Cardiac fibroblast (primary cell): Measurements from ENCODE around the gene RFT1.

ENCODE experiments used
- DNase-seq, 2 donors: peaks; one replicate each; pipeline versions ENCODE4 v3.0.0 to v3.0.0-alpha.2; 2010; ENCODE audit warnings: low read depth in 2 of 2
- H3K4me3 ChIP-seq, 2 donors: replicated peaks in 1 of 2; 1 replicate in 1 of 2; 2 replicates in 1 of 2; pipeline ENCODE4 v1.5.1; 2011; ENCODE audit warnings: low read depth in 2 of 2, low read length in 2 of 2, mild to moderate bottlenecking in 2 of 2, moderate library complexity in 1 of 2
- TF ChIP-seq, protein P1 (sequence below): IDR thresholded peaks from one replicate; pipeline ENCODE4 v1.5.1; 2011; ENCODE audit warnings: low read depth, mild to moderate bottlenecking, low read length, inconsistent platforms

Gene RFT1

DNA sequence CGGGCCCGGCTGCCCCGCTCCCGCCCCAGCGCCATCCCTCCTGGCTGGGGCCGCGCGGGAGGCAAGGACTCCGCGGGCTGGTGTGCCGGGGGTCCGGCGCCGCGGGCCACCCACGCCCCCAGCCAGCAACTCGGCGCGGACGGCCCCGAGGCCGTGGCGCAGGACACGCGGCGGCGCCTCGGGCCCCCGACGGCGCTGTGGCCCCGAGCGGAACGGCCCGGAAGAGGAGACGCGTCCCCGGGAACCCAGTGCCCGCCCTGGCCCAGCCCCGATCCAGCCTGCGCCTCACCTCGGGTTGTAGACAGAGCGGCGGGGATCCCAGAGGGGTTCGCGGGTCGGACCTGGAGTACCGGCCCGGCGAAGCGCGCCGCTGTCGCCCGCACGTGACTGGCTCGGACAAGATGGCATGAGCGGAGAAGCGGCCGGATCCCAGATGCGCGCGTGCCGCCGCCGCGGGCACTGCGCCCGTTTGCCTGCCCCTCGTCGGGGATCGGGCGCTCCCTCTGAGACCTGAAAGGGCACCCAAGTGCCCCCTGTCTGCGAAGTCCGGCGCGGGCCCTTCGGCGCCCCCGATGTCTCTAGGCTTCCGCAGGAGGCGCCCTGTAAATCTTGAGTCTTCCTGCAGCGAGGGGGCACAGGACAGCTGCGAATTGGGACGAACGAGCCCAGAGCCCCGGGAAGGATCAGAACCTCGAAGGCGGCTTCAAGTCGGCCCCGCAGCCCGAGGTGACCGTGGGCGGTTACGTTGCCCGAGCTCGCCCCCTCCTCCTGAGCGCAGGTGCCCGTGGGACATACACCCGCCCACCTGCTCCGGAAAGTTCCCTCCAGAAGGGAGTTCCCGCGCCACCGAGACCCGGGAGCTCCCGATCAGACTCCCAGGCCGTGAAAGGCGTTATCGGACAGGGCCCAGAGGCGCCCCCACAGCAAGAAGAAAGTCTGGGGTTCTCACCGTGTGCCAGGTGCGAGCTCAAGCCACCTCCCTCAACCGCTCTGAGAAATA is 83.8 kb downstream of the RFT1 start:
- TF ChIP-seq, protein P1, sequence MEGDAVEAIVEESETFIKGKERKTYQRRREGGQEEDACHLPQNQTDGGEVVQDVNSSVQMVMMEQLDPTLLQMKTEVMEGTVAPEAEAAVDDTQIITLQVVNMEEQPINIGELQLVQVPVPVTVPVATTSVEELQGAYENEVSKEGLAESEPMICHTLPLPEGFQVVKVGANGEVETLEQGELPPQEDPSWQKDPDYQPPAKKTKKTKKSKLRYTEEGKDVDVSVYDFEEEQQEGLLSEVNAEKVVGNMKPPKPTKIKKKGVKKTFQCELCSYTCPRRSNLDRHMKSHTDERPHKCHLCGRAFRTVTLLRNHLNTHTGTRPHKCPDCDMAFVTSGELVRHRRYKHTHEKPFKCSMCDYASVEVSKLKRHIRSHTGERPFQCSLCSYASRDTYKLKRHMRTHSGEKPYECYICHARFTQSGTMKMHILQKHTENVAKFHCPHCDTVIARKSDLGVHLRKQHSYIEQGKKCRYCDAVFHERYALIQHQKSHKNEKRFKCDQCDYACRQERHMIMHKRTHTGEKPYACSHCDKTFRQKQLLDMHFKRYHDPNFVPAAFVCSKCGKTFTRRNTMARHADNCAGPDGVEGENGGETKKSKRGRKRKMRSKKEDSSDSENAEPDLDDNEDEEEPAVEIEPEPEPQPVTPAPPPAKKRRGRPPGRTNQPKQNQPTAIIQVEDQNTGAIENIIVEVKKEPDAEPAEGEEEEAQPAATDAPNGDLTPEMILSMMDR = no peak
- peak overlapping the region; percentile 44 to 66 for H3K4me3 ChIP-seq
- peak; percentile 15 to 31 for DNase-seq

DNA sequence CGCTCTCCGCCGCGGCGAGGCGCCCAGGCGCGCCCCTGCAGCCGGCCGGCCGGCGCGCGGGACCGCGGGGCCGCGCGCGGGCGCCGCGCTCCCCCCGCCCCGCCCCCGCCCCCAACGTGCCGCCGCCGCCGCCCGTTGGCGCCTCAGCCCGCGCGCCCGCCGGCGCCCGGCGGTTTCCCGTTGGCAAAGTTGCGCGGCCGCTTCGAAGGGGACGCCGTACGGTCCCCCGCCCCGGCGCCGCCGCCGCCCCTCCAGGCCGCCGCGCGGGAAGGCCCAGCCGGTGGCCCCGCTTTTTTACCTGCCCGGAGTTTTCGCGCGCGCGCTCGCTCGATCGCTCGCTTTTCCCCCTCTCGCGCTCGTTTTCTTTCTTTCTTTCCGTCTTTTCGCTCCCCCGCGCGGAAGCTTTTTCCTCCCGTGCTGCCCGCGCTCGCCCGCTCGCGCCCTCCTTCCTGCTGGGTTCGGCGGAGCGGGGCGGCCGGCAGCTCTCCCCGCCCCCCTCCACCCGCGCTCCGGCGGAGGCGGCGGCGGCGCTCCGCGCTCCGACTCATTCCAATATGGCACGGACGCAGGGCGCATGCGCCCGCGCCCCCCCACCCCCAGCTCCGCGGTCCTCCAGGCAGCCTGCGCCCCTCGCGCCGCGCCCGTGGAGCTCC is 84.6 kb downstream of the RFT1 start, which contains the start of gene SFMBT1:
SFMBT1 (minus strand) TSS at position 556 of the 653 bp plus-strand sequence. CDS start 76,945 bp downstream, outside the sequence.
- peak within 1 kb of the TSS; percentile 64 to 66 for H3K4me3 ChIP-seq
- TF ChIP-seq, protein P1 = no peak
- DNase-seq = peak; percentile 52 to 71

DNA sequence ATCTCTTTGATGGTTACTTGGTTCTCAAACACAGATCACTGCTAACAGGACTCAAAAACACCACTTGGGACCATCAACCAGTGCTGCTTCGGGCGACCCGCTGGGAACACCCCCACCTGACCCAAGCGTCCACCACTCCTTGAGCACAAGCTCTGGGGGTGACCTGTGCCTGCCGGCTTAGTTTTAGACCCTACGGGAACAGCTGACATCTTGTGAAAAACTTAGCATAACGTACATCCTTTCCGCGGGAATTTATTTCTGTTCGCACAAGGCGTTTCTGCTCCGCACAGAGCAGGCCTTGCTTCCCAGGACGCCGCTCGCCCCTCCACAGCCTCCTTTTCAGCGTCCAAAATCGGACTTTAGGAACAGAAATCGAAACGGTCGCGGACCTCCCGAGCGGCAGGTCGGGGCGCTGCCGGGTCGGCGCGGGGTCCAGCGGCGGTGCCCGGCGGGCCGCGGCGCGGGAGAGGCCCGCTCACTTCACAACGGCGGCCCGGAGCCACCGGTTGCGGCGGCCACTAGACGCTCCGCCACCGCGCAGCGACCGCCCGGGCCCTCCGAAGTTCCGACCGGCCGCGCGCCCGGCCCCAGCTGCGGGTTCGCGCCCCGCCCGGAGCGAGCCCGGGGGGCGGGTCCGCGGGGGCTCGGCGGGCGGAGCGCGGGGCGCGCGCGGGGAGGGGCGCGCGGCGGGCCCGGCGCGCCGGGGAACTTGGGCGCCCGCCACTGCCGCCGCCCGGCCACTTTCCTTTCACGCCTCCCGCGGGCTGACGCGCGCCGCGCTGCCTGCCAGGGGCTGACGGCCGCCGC is 85.3 kb downstream of the RFT1 start:
- DNase-seq = peak; percentile 39 to 51

DNA sequence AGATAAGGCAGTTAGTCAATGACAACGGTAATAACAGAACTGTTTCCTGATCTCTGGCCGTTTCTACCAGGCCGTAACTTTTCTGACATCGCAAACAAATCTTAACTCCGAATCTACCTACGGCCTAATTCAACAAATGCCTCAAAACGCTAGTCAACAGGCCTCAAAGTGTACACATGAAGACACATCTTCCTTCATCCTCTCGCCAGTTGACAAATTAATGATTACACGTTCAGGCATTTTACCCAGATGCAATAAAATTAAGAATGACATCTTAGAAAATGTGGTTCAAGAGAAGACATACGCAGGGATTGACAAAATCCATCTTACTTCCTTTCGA is 85.9 kb downstream of the RFT1 start:
- no peak for DNase-seq
- peak overlapping the region; percentile 59 to 66 for H3K4me3 ChIP-seq
- TF ChIP-seq, protein P1 = no peak

More for the DNA sequence above, 85.3 kb downstream of the RFT1 start:
- peak overlapping the region; percentile 59 to 66 for H3K4me3 ChIP-seq
- TF ChIP-seq, protein P1 = no peak

DNA sequence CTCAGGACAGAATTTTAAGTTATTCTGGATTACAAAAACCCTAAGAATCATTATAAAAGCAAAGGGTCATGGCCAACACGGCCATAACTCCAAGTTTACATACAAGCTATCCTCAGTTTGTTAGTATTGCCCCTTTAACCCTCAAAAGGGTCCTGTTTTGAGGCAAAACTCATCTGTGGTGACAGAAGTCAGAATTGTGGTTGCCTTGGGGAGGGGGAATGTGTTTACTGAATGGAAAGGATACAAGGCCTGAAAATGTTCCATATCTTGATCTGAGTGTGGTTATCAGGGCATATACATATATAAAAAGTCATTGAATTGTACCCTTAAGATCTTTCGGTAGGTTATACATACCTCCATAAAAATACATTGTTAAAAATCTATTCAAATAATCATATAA is 86.5 kb downstream of the RFT1 start:
- H3K4me3 ChIP-seq = no peak overlapping the region
- no peak for DNase-seq
- TF ChIP-seq, protein P1 = no peak

DNA sequence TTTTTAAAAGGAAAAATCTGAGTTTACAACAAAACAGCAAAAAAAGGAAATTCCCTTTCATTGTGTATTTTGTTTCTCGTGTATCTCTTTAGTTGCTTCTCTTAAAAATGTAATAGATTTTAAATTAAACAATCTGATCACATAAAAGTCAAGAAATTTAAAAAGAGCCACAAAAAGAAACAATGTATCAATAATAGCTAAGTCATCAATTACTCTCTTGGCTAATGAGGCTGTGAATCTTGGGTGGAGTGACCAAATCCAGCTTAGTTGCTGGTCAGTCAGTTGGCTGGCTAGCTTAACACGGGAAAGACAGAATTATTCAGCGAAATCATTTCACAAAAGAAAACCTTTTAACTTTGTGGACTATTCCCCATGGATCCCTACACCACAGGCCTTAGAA is 87.6 kb downstream of the RFT1 start:
- no peak overlapping the region for H3K4me3 ChIP-seq
- no peak for DNase-seq
- TF ChIP-seq, protein P1 = no peak
